Sciatic nerve (tissue), 2 donors: Measurements from ENCODE around the gene ZNF133. TPM values are rescaled to one million over a fixed set of nuclear protein-coding genes. Genes with fewer than 3 reads are reported as not detected.
"Not testable (repeated sequence)": the region's sequence is repeated elsewhere in the genome, so short reads cannot be mapped to it uniquely, and the experiment has no call there.

Experiments
- ATAC-seq: fragments of 200-7000 bp; cut with Tn5 transposase; one replicate; pipeline ENCODE4 v1.9.1; 2020; ENCODE audit warnings: mild to moderate bottlenecking, moderate library complexity
- DNase-seq: peaks from one replicate; pipeline ENCODE4 v3.0.0-alpha.2; 2020; ENCODE audit warnings: low spot score
- intact Hi-C: fragments of 100-400 bp; cut with DNase I; formaldehyde crosslinking; loops from one replicate; pipeline ENCODE4 v1.14.2; 2022
- total RNA-seq: library from RNA; stranded (reverse); fragmentation: NEBNext Ultra II Directional; extraction: Animal tissue kit (Norgen Biotek cat#: 25700); gene quantifications from one replicate; pipeline ENCODE4 v1.2.1, GENCODE V29; 2021
- donor health status: DM: no; HTN: no; CAD: no.
- donor health status: DM: no; HTN: no; CAD: no.

The ZNF133 gene
- total RNA-seq, 1 donor from 2014 or later: 16.7 TPM

DNA sequence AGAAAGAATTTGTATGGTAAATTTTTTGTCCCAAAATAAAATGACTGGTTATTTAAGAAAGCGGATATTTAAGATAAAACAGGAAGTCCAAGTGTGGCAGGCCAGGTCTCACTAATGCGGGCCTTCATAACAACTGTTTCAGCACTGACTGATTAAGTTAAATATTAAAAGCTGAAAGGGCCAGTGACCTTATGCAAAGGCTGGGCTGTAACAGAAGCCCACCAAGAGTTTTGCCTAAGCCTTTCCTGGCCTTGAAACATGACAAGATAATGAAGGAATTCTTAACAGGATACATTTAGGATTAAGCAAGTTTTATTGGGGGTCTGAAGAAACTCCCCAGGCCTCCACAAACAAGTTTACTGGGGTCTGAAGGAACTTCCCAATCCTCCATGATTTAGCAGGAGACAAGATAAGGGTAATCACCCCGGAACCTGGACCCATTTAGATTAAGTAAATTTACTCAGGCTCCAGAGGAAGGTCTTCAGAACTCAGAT lies 36.3 kb downstream of the ZNF133 start:
- DNase-seq: no peak
- no peak for ATAC-seq
- intact Hi-C loops: no loop called here

DNA sequence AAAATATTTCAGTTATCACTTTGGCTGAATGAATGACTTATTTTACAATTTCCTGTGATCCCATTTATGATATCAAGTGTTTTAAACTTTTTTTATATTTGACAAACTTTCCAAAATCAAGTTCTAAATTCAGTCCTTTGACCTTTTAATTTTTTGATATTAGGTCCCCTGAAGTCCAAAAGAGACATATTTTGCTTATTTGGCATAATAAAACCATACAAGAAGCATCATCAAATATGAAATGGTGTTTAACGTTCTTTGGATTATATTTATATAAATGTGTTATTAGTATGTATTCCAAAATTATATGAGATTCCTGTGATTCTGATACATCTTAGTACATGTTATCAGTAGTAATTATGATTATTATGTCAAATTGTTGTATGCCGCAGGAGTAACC lies 38.7 kb downstream of the ZNF133 start:
- no peak for ATAC-seq
- DNase-seq: no peak

DNA sequence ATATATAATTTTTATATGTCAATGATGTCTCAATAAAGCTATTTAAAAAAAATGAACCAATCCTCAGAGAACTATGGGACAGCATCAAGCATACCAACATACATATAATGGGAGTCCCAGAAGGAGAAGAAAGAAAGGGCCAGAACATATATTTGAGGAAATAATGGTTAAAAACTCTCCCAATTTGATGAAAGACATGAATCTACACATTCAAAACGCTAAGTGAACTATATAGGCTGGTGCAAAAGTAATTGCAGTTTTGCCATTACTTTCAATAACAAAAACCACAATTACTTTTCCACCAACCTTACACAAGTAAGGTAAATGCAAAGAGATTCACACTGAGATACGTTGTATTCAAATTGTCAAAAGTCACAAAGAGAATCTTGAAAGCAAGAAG lies 43.4 kb downstream of the ZNF133 start:
- no peak for ATAC-seq
- no peak for DNase-seq
- intact Hi-C loops: no loop called here

More for the DNA sequence above, 38.7 kb downstream of the ZNF133 start:
- intact Hi-C loops: no loop called here

- intact Hi-C loops, DNase-seq, ATAC-seq: not testable (repeated sequence)
Observed at GRCh38 chr20:18349749-18350148, 61.4 kb downstream of the ZNF133 start.

DNA sequence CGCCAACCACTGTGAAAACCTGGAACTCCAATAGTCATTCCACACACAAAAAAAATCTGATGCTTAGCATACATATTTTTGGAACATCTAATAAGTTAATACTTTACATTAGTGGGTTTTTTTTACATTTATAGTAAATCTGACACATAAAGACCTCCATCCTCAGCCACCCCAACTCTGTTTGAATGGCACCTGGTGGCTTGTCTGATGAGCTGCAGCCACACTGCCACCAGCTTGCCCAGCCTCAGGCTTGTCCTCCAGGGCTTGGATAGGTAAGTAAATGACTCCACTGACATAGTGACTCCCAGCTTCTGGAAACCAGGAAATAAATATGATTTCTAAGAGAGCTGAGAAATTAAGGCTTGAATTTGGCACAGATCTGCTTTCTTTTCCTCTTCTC lies 71.5 kb downstream of the ZNF133 start:
- no peak for ATAC-seq
- intact Hi-C loops: no loop called here
- DNase-seq: no peak

- DNase-seq: no peak
- intact Hi-C loops: no loop called here
- ATAC-seq: no peak
Observed at GRCh38 chr20:18360635-18361034, 72.3 kb downstream of the ZNF133 start.

DNA sequence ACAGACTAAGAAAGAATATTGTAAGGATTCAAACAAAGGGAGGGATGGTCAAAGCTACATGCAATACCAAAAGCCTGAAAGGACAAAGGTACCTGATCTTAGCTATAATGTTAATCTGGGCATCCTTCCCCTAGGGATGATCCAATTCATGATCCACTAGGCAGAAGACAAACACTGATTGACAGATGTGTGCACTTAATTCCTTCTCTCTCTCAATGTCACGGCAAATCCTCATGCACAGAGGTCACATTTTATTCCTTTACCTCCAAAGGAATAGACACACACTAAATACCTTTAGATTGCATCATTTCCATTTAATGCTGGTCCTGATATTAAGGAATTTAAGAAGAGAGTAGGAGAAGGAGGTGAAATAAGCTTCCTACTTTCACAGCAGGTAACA lies 73.4 kb downstream of the ZNF133 start:
- ATAC-seq: no peak
- DNase-seq: no peak
- intact Hi-C loops: no loop called here

- intact Hi-C loops: no loop called here
- ATAC-seq (no peak), DNase-seq (no peak)
Observed at GRCh38 chr20:18362916-18363315, 74.6 kb downstream of the ZNF133 start.

- DNase-seq (no peak), ATAC-seq (no peak)
- intact Hi-C loops: no loop called here
Observed at GRCh38 chr20:18363708-18364107, 75.4 kb downstream of the ZNF133 start.

DNA sequence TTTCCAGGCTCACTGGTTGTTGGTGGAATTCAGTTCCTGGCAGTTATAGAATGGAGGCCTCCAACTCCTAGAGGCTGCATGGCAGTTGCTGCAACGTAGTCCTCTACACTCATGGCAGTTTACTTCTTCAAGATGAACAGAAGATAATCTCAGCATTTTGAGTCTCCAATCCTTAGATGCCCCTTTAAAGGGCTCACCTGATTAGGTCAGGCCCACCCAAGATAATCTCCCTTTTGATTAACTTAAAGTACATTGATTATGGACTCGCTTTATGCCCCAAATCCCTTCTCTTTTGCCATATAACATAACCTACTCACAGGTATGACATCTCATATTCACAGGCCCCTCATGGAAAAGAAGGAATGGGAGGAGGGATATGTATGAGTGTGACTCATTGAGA lies 76.4 kb downstream of the ZNF133 start:
- ATAC-seq (no peak), DNase-seq (no peak)
- intact Hi-C loops: no loop called here

Other genes starting within 250 kb of the ZNF133 start
- not detected for gene OVOL2, start 230.6 kb upstream of the ZNF133 start, total RNA-seq
- gene KAT14, start 150.7 kb upstream of the ZNF133 start, total RNA-seq: 14.4 TPM
- 13.1 TPM for gene PET117, start 150.7 kb upstream of the ZNF133 start, total RNA-seq
- 3.5 TPM for gene DZANK1, start 178.5 kb downstream of the ZNF133 start, total RNA-seq
- 7.7 TPM for gene POLR3F, start 178.9 kb downstream of the ZNF133 start, total RNA-seq
- 12.2 TPM for gene RBBP9, start 208.7 kb downstream of the ZNF133 start, total RNA-seq
- gene SEC23B, start 219.4 kb downstream of the ZNF133 start, total RNA-seq: 35.4 TPM